ENCODE measurements around the gene BRD7.

The BRD7 gene

DNA sequence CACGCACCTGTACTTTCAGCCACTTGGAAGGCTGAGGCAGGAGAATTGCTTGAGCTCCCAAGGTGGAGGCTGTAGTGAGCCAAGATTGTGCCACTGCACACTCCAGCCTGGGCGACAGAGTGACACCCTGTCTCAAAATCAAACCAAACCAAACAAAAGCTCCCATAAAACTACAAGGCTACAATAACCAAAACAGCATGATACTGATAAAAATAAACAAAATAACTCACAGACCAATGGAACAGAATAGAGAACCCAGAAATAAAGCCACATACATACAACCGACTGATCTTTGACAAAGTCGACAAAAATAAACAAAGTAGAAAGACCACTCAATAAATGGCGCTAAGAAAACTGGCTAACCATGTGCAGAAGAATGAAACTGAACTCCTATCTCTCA, 37.2 kb downstream of the BRD7 start:
- in situ Hi-C loops (cut with HindIII; ENCODE audit: low pct_ligation_motif_present, low pct_unique_long_range_greater_than_20kb, low sequenced_read_pairs) = no loop called here
- DNase-seq = no peak

GRCh38 chr16:50329446-50330189, 39.2 kb downstream of the BRD7 start:
- no peak for DNase-seq
- in situ Hi-C loops (cut with HindIII; ENCODE audit: low pct_ligation_motif_present, low pct_unique_long_range_greater_than_20kb, low sequenced_read_pairs) = no loop called here

DNA sequence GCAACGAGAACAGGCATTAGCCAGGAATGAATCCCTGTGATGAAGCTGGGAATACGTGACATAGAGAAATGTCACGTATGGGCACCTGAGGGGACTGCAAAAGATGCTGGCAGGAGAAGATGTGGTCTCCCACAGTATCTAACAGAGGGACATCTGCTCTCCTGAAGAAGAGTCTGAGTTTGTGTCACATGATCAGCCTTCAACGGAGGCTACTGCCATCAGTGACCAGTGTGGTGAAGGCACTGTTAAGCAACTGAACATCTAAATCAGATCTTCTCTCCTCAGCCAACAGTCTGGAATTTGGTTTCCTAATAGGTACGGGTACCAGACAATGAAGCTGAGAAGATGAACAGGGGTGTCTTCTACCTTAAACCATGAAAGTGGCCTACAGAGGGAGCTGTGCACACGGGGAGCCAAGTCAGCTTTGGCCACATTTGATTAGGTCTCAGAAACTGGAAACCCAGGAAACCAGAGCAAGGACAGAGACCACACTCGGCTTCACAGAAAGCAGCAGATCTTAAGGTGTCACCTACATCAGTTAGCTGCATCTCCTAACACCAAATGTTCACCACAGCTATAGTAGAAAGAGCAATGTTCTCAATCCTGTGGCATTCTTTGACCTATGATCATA, 41.8 kb downstream of the BRD7 start:
- in situ Hi-C loops (cut with HindIII; ENCODE audit: low pct_ligation_motif_present, low pct_unique_long_range_greater_than_20kb, low sequenced_read_pairs) = no loop called here
- peak; percentile 36 for DNase-seq

GRCh38 chr16:50326264-50326663, 42.5 kb downstream of the BRD7 start:
- no peak for DNase-seq
- in situ Hi-C loops (cut with HindIII; ENCODE audit: low pct_ligation_motif_present, low pct_unique_long_range_greater_than_20kb, low sequenced_read_pairs) = no loop called here

GRCh38 chr16:50324345-50324744, 44.4 kb downstream of the BRD7 start:
- no peak for DNase-seq
- in situ Hi-C loops (cut with HindIII; ENCODE audit: low pct_ligation_motif_present, low pct_unique_long_range_greater_than_20kb, low sequenced_read_pairs) = no loop called here

DNA sequence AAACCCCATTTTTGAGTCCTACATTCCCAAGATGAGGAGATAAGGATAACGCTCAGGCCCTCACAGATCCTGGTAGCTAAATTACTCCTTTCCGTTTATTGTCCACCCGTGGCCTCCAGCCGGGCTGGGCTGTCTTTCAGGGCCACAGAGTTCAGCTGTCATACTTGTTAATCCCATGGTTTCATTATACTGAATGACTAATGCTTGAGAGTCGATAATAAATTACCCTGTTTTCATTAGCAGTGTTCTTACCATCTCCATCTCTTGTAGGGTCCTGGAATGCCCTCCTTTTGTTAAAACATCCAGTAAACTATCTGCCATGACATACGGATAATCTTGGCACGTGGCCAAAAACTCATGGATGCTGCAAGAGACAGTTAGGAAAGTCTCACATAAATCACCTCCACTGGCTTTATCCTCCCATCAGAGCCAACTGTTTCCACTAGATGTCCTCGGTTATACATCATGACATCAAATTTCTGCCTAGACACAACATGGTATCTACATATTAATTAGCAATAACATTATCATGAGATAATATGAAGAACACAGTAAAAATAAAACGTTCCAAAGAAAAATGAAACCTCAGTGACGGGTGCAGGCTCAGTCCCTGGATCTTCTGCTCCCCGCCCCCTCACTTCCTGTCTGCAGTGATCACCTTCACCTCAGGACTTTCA, 45.3 kb downstream of the BRD7 start:
- DNase-seq = peak; percentile 64
- in situ Hi-C loops (cut with HindIII; ENCODE audit: low pct_ligation_motif_present, low pct_unique_long_range_greater_than_20kb, low sequenced_read_pairs) = no loop called here

- in situ Hi-C loops (cut with HindIII; ENCODE audit: low pct_ligation_motif_present, low pct_unique_long_range_greater_than_20kb, low sequenced_read_pairs) = no loop called here
These were observed 46.5 kb downstream of the BRD7 start for GRCh38 chr16:50322333-50322732.

DNA sequence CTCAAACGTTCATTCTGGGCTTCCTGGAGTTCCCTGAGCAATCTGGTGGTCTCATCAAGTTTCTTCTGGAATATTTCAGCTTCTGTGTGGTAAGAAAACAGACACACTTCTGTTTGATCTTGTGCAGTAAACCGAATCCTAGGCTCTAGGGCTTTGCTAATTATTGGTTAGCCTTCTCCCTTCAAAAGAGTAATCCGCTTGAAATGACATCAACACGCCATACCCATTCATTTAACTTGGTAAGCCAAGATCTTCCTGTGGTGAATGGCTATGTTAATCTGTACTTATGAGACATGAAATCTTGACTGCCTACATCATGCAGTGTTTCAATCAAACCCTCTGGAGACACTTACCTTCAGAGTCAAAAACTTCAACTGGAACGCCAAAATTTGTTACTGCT, 48.5 kb downstream of the BRD7 start:
- in situ Hi-C loops (cut with HindIII; ENCODE audit: low pct_ligation_motif_present, low pct_unique_long_range_greater_than_20kb, low sequenced_read_pairs) = no loop called here
- no peak for DNase-seq

More at GRCh38 chr16:50322333-50322732, 46.5 kb downstream of the BRD7 start:
- no peak for DNase-seq

DNA sequence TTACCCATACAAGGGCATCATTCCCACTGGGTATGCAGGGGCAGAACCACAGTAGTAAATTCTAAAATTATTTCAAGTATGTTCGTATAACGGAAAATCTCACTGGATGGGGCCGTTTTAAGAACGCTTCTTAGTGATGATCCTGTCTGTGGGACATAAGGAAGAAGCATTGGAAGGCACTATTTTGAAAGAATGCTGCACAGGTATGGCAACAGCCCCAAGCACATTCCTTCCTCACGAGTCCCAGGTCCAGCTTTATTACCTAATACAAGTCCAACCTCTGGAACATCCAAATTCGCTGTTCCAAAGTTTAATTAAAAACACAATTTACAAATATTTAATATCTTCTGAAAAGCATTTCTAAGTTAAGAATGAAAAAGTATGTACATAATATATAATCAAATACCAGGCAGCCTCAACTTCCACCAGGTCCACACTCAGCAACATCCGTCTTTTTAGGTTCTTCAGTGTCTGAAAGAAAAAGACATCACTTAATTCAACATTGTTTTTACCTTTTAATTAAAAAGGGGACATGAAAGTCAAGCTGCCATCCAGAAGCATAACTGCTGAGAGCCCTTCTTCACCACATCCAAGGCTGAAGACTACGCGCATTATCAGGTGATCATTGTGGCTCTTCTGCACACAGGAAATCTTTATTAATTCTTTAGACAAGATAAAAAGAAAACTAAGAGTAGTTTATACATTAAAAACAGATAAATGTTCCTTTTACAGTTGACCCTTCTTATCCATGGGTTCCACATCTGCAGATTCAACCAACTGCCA, 49.8 kb downstream of the BRD7 start:
- no peak for DNase-seq
- in situ Hi-C loops (cut with HindIII; ENCODE audit: low pct_ligation_motif_present, low pct_unique_long_range_greater_than_20kb, low sequenced_read_pairs) = no loop called here

GRCh38 chr16:50316848-50317630, 51.7 kb downstream of the BRD7 start:
- no peak for DNase-seq
- in situ Hi-C loops (cut with HindIII; ENCODE audit: low pct_ligation_motif_present, low pct_unique_long_range_greater_than_20kb, low sequenced_read_pairs) = no loop called here

DNA sequence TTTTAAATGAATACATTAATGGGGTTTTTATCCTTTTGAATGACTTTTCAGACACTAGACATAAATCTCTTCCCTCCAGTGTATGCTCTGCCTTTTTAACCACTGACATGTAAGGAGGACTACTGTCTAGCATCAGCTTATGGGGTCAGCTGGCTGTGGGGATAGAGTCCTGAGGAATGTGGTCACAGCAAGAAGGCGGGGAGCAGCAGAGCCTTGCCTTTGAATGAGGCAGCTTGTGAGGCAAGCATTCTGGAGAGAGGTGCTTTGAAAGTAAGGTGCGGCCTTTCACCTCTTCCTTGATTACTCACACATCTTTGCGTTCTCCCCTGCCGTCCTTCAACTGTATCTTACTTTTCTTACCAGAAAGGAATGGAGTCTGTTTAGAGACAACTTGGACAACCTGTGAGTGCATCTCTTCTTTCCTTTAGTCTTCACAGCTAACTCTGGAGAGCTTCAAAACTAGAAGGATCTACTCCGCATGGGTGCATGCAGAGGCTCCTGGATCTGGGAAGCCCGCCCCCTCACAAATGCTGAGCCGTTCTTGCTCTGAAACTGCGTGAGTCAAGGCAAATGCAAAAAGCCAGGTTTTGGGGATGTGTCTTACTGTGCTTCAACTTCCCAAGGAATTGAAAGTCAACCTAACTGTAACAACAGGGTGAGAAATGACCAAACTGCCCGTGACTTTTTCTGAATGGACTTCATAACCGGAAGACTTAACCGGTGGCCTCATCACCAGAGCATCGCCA, 52.5 kb downstream of the BRD7 start:
- DNase-seq = no peak
- in situ Hi-C loops (cut with HindIII; ENCODE audit: low pct_ligation_motif_present, low pct_unique_long_range_greater_than_20kb, low sequenced_read_pairs) = no loop called here

- DNase-seq = no peak
- in situ Hi-C loops (cut with HindIII; ENCODE audit: low pct_ligation_motif_present, low pct_unique_long_range_greater_than_20kb, low sequenced_read_pairs) = no loop called here
These were observed 53.3 kb downstream of the BRD7 start for GRCh38 chr16:50315346-50315997.

- in situ Hi-C loops (cut with HindIII; ENCODE audit: low pct_ligation_motif_present, low pct_unique_long_range_greater_than_20kb, low sequenced_read_pairs) = no loop called here
- DNase-seq = no peak
These were observed 54.1 kb downstream of the BRD7 start for GRCh38 chr16:50314665-50315064.

GRCh38 chr16:50313596-50314478, 55.0 kb downstream of the BRD7 start:
- no peak for DNase-seq
- in situ Hi-C loops (cut with HindIII; ENCODE audit: low pct_ligation_motif_present, low pct_unique_long_range_greater_than_20kb, low sequenced_read_pairs) = no loop called here

- in situ Hi-C loops (cut with HindIII; ENCODE audit: low pct_ligation_motif_present, low pct_unique_long_range_greater_than_20kb, low sequenced_read_pairs) = no loop called here
- no peak for DNase-seq
These were observed 56.8 kb downstream of the BRD7 start for GRCh38 chr16:50311891-50312501.

- in situ Hi-C loops (cut with HindIII; ENCODE audit: low pct_ligation_motif_present, low pct_unique_long_range_greater_than_20kb, low sequenced_read_pairs) = no loop called here
- no peak for DNase-seq
These were observed 57.7 kb downstream of the BRD7 start for GRCh38 chr16:50311134-50311528.
